Measurements from ENCODE around the gene VMO1.

Gene VMO1

GRCh38 chr17:4800462-4801196 is 14.5 kb upstream of the VMO1 start:
- H3K36me3 ChIP-seq (ENCODE audit: control insufficient read depth, insufficient read depth, low read length) = no peaks in the 10 kb centered on the region
- no peak overlapping the region for H2AFZ ChIP-seq
- H3K79me2 ChIP-seq = peaks cover 5% of the 10 kb centered on the region
- TF ChIP-seq CTCF (IDR thresholded peaks at IDR 0.05) = no peak
- no peak overlapping the region for H3K4me2 ChIP-seq (ENCODE audit: low read length)
- no peaks in the 10 kb centered on the region for H3K27me3 ChIP-seq (ENCODE audit: control insufficient read depth, insufficient read depth, low read length)
- H3K9ac ChIP-seq = no peak overlapping the region
- H3K9me3 ChIP-seq (ENCODE audit: control insufficient read depth, low read length) = no peaks in the 10 kb centered on the region
- peaks cover 5% of the 10 kb centered on the region for H3K4me1 ChIP-seq
- no peak overlapping the region for H3K27ac ChIP-seq
- H3K4me3 ChIP-seq (ENCODE audit: low read depth, low read length) = no peak overlapping the region

- Histone ChIP-seq H3K27me3 (ENCODE audit: control insufficient read depth, insufficient read depth, low read length) (no peaks in the 10 kb centered on the region), H3K36me3 (ENCODE audit: control insufficient read depth, insufficient read depth, low read length) (no peaks in the 10 kb centered on the region), H3K4me3 (ENCODE audit: low read depth, low read length) (peak overlapping the region; percentile 99), H2AFZ (peak overlapping the region; percentile 89), H3K79me2 (peaks cover 5% of the 10 kb centered on the region), H3K9me3 (ENCODE audit: control insufficient read depth, low read length) (no peaks in the 10 kb centered on the region), H3K4me2 (ENCODE audit: low read length) (peak overlapping the region; percentile 91), H3K27ac (peak overlapping the region; percentile 92), H3K4me1 (peaks cover 5% of the 10 kb centered on the region), H3K9ac (peak overlapping the region; percentile 95)
- TF ChIP-seq CTCF (IDR thresholded peaks at IDR 0.05) = peak; percentile 5
Measured at GRCh38 chr17:4796552-4796920, 10.4 kb upstream of the VMO1 start.

- Histone ChIP-seq H2AFZ (peak overlapping the region; percentile 89), H3K79me2 (peaks cover 5% of the 10 kb centered on the region), H3K4me2 (ENCODE audit: low read length) (no peak overlapping the region), H3K27me3 (ENCODE audit: control insufficient read depth, insufficient read depth, low read length) (no peaks in the 10 kb centered on the region), H3K4me1 (peaks cover 8% of the 10 kb centered on the region), H3K27ac (no peak overlapping the region), H3K9ac (no peak overlapping the region), H3K36me3 (ENCODE audit: control insufficient read depth, insufficient read depth, low read length) (no peaks in the 10 kb centered on the region), H3K4me3 (ENCODE audit: low read depth, low read length) (peak overlapping the region; percentile 99), H3K9me3 (ENCODE audit: control insufficient read depth, low read length) (no peaks in the 10 kb centered on the region)
- TF ChIP-seq CTCF (IDR thresholded peaks at IDR 0.05) = no peak
Measured at GRCh38 chr17:4795168-4795567, 9.0 kb upstream of the VMO1 start.

- TF ChIP-seq CTCF (IDR thresholded peaks at IDR 0.05) = no peak
- Histone ChIP-seq H3K9ac (no peak overlapping the region), H3K9me3 (ENCODE audit: control insufficient read depth, low read length) (no peaks in the 10 kb centered on the region), H3K27me3 (ENCODE audit: control insufficient read depth, insufficient read depth, low read length) (no peaks in the 10 kb centered on the region), H3K4me2 (ENCODE audit: low read length) (peak overlapping the region; percentile 92), H3K27ac (peak overlapping the region; percentile 91), H3K79me2 (no peaks in the 10 kb centered on the region), H3K36me3 (ENCODE audit: control insufficient read depth, insufficient read depth, low read length) (no peaks in the 10 kb centered on the region), H3K4me1 (peaks cover 21% of the 10 kb centered on the region), H2AFZ (peak overlapping the region; percentile 81), H3K4me3 (ENCODE audit: low read depth, low read length) (peak overlapping the region; percentile 80)
Measured at GRCh38 chr17:4790705-4791088, 4.5 kb upstream of the VMO1 start.
